ENCODE measurements around the gene GIMAP6.
"Not testable (repeated sequence)": the region's sequence is repeated elsewhere in the genome, so short reads cannot be mapped to it uniquely, and the experiment has no call there.

DNA sequence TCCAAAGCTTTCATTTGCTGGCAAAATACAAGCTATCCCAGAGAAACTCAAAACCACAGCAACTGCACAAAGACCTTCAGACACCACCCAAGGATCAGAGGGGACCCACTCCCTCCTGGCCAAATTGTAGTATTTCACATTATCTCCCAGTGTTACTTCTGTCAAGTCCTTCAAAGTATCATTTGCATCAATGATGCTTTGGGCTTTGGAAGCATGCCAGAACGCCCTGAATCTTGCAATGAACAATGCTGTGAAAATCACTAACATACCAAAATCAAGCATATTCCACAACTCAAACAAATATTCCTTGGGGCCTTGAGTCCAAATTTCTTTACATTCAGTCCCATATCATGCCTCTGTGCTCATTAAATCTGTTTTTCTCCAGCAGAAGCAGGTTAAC lies 17.8 kb downstream of the GIMAP6 start:
- TF ChIP-seq, protein P1, sequence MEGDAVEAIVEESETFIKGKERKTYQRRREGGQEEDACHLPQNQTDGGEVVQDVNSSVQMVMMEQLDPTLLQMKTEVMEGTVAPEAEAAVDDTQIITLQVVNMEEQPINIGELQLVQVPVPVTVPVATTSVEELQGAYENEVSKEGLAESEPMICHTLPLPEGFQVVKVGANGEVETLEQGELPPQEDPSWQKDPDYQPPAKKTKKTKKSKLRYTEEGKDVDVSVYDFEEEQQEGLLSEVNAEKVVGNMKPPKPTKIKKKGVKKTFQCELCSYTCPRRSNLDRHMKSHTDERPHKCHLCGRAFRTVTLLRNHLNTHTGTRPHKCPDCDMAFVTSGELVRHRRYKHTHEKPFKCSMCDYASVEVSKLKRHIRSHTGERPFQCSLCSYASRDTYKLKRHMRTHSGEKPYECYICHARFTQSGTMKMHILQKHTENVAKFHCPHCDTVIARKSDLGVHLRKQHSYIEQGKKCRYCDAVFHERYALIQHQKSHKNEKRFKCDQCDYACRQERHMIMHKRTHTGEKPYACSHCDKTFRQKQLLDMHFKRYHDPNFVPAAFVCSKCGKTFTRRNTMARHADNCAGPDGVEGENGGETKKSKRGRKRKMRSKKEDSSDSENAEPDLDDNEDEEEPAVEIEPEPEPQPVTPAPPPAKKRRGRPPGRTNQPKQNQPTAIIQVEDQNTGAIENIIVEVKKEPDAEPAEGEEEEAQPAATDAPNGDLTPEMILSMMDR (IDR thresholded peaks at IDR 0.05; ENCODE audit: insufficient read depth, low read length): not testable (repeated sequence)
- not testable (repeated sequence) for TF ChIP-seq POLR2AphosphoS5 (IDR thresholded peaks at IDR 0.05; ENCODE audit: low read depth); GABPA (IDR thresholded peaks at IDR 0.05; ENCODE audit: low read depth); SPI1 (IDR thresholded peaks at IDR 0.05; ENCODE audit: borderline replicate concordance, low read depth)
- TF ChIP-seq, protein P2, sequence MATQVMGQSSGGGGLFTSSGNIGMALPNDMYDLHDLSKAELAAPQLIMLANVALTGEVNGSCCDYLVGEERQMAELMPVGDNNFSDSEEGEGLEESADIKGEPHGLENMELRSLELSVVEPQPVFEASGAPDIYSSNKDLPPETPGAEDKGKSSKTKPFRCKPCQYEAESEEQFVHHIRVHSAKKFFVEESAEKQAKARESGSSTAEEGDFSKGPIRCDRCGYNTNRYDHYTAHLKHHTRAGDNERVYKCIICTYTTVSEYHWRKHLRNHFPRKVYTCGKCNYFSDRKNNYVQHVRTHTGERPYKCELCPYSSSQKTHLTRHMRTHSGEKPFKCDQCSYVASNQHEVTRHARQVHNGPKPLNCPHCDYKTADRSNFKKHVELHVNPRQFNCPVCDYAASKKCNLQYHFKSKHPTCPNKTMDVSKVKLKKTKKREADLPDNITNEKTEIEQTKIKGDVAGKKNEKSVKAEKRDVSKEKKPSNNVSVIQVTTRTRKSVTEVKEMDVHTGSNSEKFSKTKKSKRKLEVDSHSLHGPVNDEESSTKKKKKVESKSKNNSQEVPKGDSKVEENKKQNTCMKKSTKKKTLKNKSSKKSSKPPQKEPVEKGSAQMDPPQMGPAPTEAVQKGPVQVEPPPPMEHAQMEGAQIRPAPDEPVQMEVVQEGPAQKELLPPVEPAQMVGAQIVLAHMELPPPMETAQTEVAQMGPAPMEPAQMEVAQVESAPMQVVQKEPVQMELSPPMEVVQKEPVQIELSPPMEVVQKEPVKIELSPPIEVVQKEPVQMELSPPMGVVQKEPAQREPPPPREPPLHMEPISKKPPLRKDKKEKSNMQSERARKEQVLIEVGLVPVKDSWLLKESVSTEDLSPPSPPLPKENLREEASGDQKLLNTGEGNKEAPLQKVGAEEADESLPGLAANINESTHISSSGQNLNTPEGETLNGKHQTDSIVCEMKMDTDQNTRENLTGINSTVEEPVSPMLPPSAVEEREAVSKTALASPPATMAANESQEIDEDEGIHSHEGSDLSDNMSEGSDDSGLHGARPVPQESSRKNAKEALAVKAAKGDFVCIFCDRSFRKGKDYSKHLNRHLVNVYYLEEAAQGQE (IDR thresholded peaks at IDR 0.05; ENCODE audit: insufficient replicate concordance, low read depth): not testable (repeated sequence)

Measured in HL-60 (cell line).